GM06990 (cell line): ENCODE data around the gene ITGA2.

Experiments used
- DNase-seq: peaks from one replicate; pipeline ENCODE4 v3.0.0-alpha.2; 2011; ENCODE audit not compliant: insufficient read length; ENCODE audit errors: extremely low read depth
- H3K27me3 ChIP-seq: replicated peaks from 2 replicates; pipeline ENCODE4 v1.6.0; 2011; ENCODE audit warnings: low read length; ENCODE audit not compliant: control insufficient read depth, insufficient read depth
- H3K36me3 ChIP-seq: 2 replicates; pipeline ENCODE4 v1.5.1; 2011; ENCODE audit warnings: low read length; ENCODE audit not compliant: control insufficient read depth, insufficient read depth
- H3K4me3 ChIP-seq: replicated peaks from 2 replicates; pipeline ENCODE4 v1.5.1; 2011; ENCODE audit warnings: low read depth, mild to moderate bottlenecking, control low read depth, low read length
- CTCF ChIP-seq: IDR thresholded peaks from 2 replicates; pipeline ENCODE4 v1.5.1; 2011; ENCODE audit warnings: low read length, control low read depth, mild to moderate bottlenecking, inconsistent platforms; ENCODE audit not compliant: insufficient read depth, poor library complexity, severe bottlenecking

The ITGA2 gene

GRCh38 chr5:52947851-52948250, 41.3 kb upstream of the ITGA2 start:
- no peaks in the 10 kb centered on the region for H3K36me3 ChIP-seq
- no peak for DNase-seq
- TF ChIP-seq CTCF: no peak
- H3K27me3 ChIP-seq: no peaks in the 10 kb centered on the region
- no peak overlapping the region for H3K4me3 ChIP-seq

GRCh38 chr5:52948418-52949076, 40.6 kb upstream of the ITGA2 start:
- no peaks in the 10 kb centered on the region for H3K36me3 ChIP-seq
- H3K27me3 ChIP-seq: no peaks in the 10 kb centered on the region
- no peak overlapping the region for H3K4me3 ChIP-seq
- peak; percentile 62 for TF ChIP-seq CTCF
- no peak for DNase-seq

- no peak for DNase-seq
- no peak for TF ChIP-seq CTCF
These were observed 38.5 kb upstream of the ITGA2 start for GRCh38 chr5:52950686-52951085.

GRCh38 chr5:52952483-52952882, 36.7 kb upstream of the ITGA2 start:
- no peak for DNase-seq
- H3K36me3 ChIP-seq: no peaks in the 10 kb centered on the region
- no peak overlapping the region for H3K4me3 ChIP-seq
- no peaks in the 10 kb centered on the region for H3K27me3 ChIP-seq
- TF ChIP-seq CTCF: no peak

More at GRCh38 chr5:52950686-52951085, 38.5 kb upstream of the ITGA2 start:
- Histone ChIP-seq H3K4me3 (no peak overlapping the region), H3K27me3 (no peaks in the 10 kb centered on the region), H3K36me3 (no peaks in the 10 kb centered on the region)

- no peak for TF ChIP-seq CTCF
- Histone ChIP-seq H3K27me3 (no peaks in the 10 kb centered on the region), H3K36me3 (no peaks in the 10 kb centered on the region), H3K4me3 (no peak overlapping the region)
- DNase-seq: no peak
These were observed 33.1 kb upstream of the ITGA2 start for GRCh38 chr5:52956014-52956413.
